MCF 10A (cell line): ENCODE measurements around the gene DHRS1. TPM values are rescaled to one million over a fixed set of nuclear protein-coding genes. Genes with fewer than 3 reads are reported as not detected.
A peak's percentile ranks its signal among the peaks of the same experiment; 100 is the strongest.

Experiments used
- BruUV-seq: library from RNA; stranded (reverse); fragments of 400-500 nt; replicated peaks from 2 replicates; lab custom pipeline; 2021; lab: Mats Ljungman, UMichigan
- CTCF ChIA-PET: fragments of 300-600 bp; sonication (Branson Sonifier 250); formaldehyde crosslinking; extraction: SDS; loops from one replicate; lab custom pipeline; 2021; ENCODE audit warnings: antibody characterized with exemption, inconsistent platforms; lab: Yijun Ruan, JAX
- POLR2A ChIA-PET: fragments of 300-600, 350-650 bp; sonication (Branson Sonifier 250); formaldehyde crosslinking; extraction: SDS; loops from one replicate; lab custom pipeline; 2020; ENCODE audit warnings: antibody characterized with exemption, inconsistent platforms; lab: Yijun Ruan, JAX
- DNase-seq: peaks from one replicate; pipeline ENCODE4 v3.0.0-alpha.2; 2018; ENCODE audit not compliant: unreplicated experiment
- H3K27ac Mint-ChIP-seq: one replicate; pipeline ENCODE4 v1.8.0; 2022; ENCODE audit warnings: mild to moderate bottlenecking, low read depth, mixed read lengths; ENCODE audit not compliant: unreplicated experiment
- H3K27me3 Mint-ChIP-seq: one replicate; pipeline ENCODE4 v1.8.0; 2022; ENCODE audit warnings: mixed read lengths; ENCODE audit not compliant: insufficient read depth, unreplicated experiment
- H3K36me3 Mint-ChIP-seq: one replicate; pipeline ENCODE4 v1.8.0; 2022; ENCODE audit warnings: mild to moderate bottlenecking, moderate library complexity, mixed read lengths; ENCODE audit not compliant: insufficient read depth, unreplicated experiment
- H3K4me1 Mint-ChIP-seq: one replicate; pipeline ENCODE4 v1.8.0; 2022; ENCODE audit warnings: mixed read lengths; ENCODE audit not compliant: insufficient read depth, unreplicated experiment
- H3K4me3 Mint-ChIP-seq: one replicate; pipeline ENCODE4 v1.8.0; 2022; ENCODE audit warnings: mild to moderate bottlenecking, moderate library complexity, mixed read lengths; ENCODE audit not compliant: unreplicated experiment
- H3K9me3 Mint-ChIP-seq: one replicate; pipeline ENCODE4 v1.8.0; 2022; ENCODE audit warnings: mixed read lengths; ENCODE audit not compliant: unreplicated experiment
- CTCF ChIP-seq: fragments of 200-600 bp; IDR thresholded peaks from one replicate; pipeline ENCODE4 v1.8.0; 2022; ENCODE audit warnings: antibody characterized with exemption, mild to moderate bottlenecking; ENCODE audit not compliant: unreplicated experiment
- intact Hi-C: fragments of 100-400 bp; cut with micrococcal nuclease; formaldehyde crosslinking; loops from 2 replicates; pipeline ENCODE4 v1.14.1; 2022
- total RNA-seq: library from RNA; stranded (reverse); gene quantifications from 2 replicates; pipeline ENCODE4 v1.2.3, GENCODE V29; 2022

The DHRS1 gene
- total RNA-seq, 1 experiment from 2014 or later = 29.7 TPM

GRCh38 chr14:24260780-24261157, 38.8 kb downstream of the DHRS1 start:
- H3K4me3 Mint-ChIP-seq = no peak overlapping the region
- POLR2A ChIA-PET = interaction anchor here (0.6 to 7.2 kb wide), 5 partner anchors 11 to 45 kb away, joined by 3 to 62 read pairs (median 10); partner anchors contain the start of genes DHRS1, MDP1, NOP9 and RABGGTA
- peaks cover 18% of the 10 kb centered on the region for H3K36me3 Mint-ChIP-seq
- no peak for TF ChIP-seq CTCF
- no peaks in the 10 kb centered on the region for H3K9me3 Mint-ChIP-seq
- H3K27me3 Mint-ChIP-seq = no peaks in the 10 kb centered on the region
- CTCF ChIA-PET = interaction anchor here (0.6 to 32.3 kb wide), 4 partner anchors 19 to 45 kb away, joined by 3 to 457 read pairs (median 198); partner anchors contain the start of genes DHRS1, MDP1, NOP9 and TINF2
- DNase-seq = no peak
- intact Hi-C loops = no loop called here
- BruUV-seq = no TSS peak
- peak overlapping the region; percentile 79 for H3K27ac Mint-ChIP-seq
- H3K4me1 Mint-ChIP-seq = peaks cover 54% of the 10 kb centered on the region

GRCh38 chr14:24260026-24260779, 39.4 kb downstream of the DHRS1 start:
- Mint-ChIP-seq H3K27ac (peak overlapping the region; percentile 97), H3K4me1 (peaks cover 54% of the 10 kb centered on the region), H3K9me3 (no peaks in the 10 kb centered on the region), H3K36me3 (peaks cover 23% of the 10 kb centered on the region), H3K4me3 (peak overlapping the region; percentile 57), H3K27me3 (no peaks in the 10 kb centered on the region)
- intact Hi-C loops = no loop called here
- ChIA-PET POLR2A (interaction anchor here (0.6 to 7.2 kb wide), 9 partner anchors 11 to 47 kb away, joined by 3 to 62 read pairs (median 9); partner anchors contain the start of genes CHMP4A, DHRS1, MDP1 and NOP9), CTCF (interaction anchor here (0.6 to 32.3 kb wide), 5 partner anchors 18 to 49 kb away, joined by 3 to 457 read pairs (median 34); partner anchors contain the start of genes CIDEB, DHRS1, LTB4R2 and MDP1)
- BruUV-seq = no TSS peak
- DNase-seq = no peak
- TF ChIP-seq CTCF = no peak

- peak; percentile 66 for DNase-seq
- H3K27ac Mint-ChIP-seq = peak overlapping the region; percentile 97
- POLR2A ChIA-PET = interaction anchor here (0.5 to 4.0 kb wide), 14 partner anchors 11 to 145 kb away, joined by 3 to 24 read pairs (median 5); partner anchors contain the start of genes CHMP4A, DCAF11, NRL and RABGGTA
- H3K36me3 Mint-ChIP-seq = peaks cover 23% of the 10 kb centered on the region
- CTCF ChIA-PET = interaction anchor here (1.3 to 32.3 kb wide), 4 partner anchors 11 to 49 kb away, joined by 7 to 457 read pairs (median 213); partner anchors contain the start of genes CIDEB, DHRS1, LTB4R2 and NOP9
- peaks cover 48% of the 10 kb centered on the region for H3K4me1 Mint-ChIP-seq
- no TSS peak for BruUV-seq
- intact Hi-C loops = no loop called here
- H3K4me3 Mint-ChIP-seq = peak overlapping the region; percentile 57
- H3K9me3 Mint-ChIP-seq = no peaks in the 10 kb centered on the region
- H3K27me3 Mint-ChIP-seq = no peaks in the 10 kb centered on the region
- TF ChIP-seq CTCF = no peak
These were observed 40.1 kb downstream of the DHRS1 start for GRCh38 chr14:24259282-24260025.
